Coronary artery (tissue), 2 donors: ENCODE data around the gene RPL19.

Experiments used
- DNase-seq: peaks from one replicate; pipeline ENCODE4 v3.0.0-alpha.2; 2017; ENCODE audit warnings: low spot score
- H3K27ac ChIP-seq, 2 donors: fragments of 200-600 bp; sonication (generic); one replicate each; pipeline ENCODE4 v1.5.1; 2016 to 2019
- H3K4me3 ChIP-seq: fragments of 200-600 bp; sonication (generic); 2 replicates; pipeline ENCODE4 v1.5.1; 2016; ENCODE audit warnings: mild to moderate bottlenecking, moderate library complexity
- TF ChIP-seq, protein P1 (sequence below): fragments of 200-600 bp; sonication (generic); IDR thresholded peaks from one replicate; pipeline ENCODE4 v1.5.1; 2019; ENCODE audit warnings: antibody characterized with exemption

RPL19 gene

GRCh38 chr17:39208136-39208535 is 8.1 kb downstream of the RPL19 start:
- TF ChIP-seq, protein P1, sequence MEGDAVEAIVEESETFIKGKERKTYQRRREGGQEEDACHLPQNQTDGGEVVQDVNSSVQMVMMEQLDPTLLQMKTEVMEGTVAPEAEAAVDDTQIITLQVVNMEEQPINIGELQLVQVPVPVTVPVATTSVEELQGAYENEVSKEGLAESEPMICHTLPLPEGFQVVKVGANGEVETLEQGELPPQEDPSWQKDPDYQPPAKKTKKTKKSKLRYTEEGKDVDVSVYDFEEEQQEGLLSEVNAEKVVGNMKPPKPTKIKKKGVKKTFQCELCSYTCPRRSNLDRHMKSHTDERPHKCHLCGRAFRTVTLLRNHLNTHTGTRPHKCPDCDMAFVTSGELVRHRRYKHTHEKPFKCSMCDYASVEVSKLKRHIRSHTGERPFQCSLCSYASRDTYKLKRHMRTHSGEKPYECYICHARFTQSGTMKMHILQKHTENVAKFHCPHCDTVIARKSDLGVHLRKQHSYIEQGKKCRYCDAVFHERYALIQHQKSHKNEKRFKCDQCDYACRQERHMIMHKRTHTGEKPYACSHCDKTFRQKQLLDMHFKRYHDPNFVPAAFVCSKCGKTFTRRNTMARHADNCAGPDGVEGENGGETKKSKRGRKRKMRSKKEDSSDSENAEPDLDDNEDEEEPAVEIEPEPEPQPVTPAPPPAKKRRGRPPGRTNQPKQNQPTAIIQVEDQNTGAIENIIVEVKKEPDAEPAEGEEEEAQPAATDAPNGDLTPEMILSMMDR, result no peak
- DNase-seq, result no peak
- Histone ChIP-seq H3K4me3 (no peak overlapping the region), H3K27ac (peak overlapping the region in 1 of 2 donors; percentile 68)

- peak overlapping the region in 1 of 2 donors; percentile 68 for H3K27ac ChIP-seq
- no peak for DNase-seq
- H3K4me3 ChIP-seq, result peak overlapping the region; percentile 71
- TF ChIP-seq, protein P1, result no peak
Measured at GRCh38 chr17:39208893-39209292, 8.8 kb downstream of the RPL19 start.

DNA sequence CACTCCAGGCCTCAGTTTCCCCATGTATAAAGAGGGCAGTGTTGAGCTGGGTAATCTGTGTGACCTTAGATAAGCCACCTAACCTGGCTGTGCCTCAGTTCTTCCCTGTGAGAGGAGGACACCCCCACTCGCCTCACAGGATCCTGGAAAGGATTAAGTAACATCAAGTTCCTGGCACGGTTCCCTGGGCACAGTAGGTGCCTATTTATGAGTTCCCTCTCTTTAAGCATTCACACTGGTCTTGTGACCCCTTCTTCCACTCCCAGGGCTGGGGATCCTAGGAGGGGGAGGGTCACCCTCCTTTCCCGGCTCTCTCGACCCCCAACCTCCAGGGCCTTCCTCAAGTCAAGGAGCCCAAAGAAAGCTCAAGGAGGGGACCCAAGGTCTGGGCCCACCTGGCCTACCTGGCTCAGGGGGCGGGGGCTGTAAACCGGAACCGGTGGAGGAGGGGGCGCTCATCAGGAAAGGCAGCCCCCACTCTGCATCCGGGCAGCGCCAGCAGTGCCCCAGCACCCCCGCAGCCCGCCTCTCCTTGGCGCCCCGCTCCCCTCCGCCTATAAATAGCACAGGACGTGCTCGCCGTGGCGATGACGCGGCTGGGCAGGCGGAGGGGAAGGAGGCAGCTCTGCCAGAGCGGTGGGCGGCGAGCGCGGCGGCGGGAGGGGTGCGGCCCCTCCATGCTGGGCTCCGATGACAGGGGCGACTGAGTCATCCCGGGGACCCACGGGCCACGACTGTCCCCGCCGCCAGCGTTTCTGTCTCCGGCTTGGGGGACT is 9.4 kb downstream of the RPL19 start:
- H3K4me3 ChIP-seq, result peak overlapping the region; percentile 71
- no peak for DNase-seq
- H3K27ac ChIP-seq, result peak overlapping the region; percentile 15 to 68
- TF ChIP-seq, protein P1, result no peak

DNA sequence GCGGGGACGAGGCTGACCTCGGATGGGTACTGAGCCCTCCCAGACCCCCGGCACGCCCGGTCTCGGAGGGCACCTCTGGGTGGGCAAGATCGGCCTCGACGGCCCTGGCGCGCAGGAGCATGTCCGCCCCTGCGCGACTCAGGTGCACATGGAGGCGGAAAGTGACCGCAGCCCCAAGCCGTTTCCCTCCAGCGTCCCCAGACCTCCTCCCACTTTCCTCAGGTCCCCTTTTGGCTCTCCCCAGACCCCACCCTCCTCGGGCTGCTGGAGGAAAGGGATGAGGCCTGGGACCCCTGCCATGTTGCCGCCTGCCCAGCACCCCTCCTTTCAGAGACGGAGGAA is 10.0 kb downstream of the RPL19 start:
- TF ChIP-seq, protein P1, result no peak

DNA sequence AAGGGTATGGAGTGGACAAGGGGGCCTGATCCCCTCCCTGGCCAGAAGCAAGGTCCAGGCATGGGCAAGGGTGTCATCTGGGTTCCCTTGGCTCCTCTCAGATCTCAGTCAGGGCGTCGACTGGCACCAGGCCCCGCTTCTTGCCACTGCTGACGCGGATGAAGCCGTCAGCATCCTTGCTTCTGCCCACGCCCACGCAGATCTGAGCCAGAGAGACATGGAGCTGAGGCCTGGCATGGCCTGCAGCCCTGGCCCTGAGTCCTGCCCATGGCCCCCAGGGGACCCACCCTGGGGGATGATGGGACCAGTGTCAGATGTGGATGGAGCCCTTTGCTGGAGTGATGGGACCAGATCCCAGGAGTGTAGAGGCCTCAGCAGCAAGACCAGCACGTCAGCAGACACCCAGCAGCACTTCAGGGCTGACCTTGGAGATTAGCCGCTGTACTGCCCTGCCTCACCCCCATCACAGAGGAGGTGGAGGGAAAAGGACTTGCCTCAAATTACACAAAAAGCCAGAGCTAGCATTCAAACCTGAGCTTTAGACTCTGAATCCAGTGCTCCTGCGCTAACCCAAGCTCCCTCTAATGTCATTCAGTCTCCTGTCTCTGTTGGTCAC is 12.2 kb downstream of the RPL19 start:
- H3K27ac ChIP-seq, result peak overlapping the region; percentile 38 to 56

More for the DNA sequence above, 10.0 kb downstream of the RPL19 start:
- no peak for DNase-seq
- Histone ChIP-seq H3K4me3 (peak overlapping the region; percentile 71), H3K27ac (peak overlapping the region; percentile 15 to 68)

GRCh38 chr17:39212841-39213480 is 12.9 kb downstream of the RPL19 start:
- no peak overlapping the region for H3K4me3 ChIP-seq
- TF ChIP-seq, protein P1, result no peak
- H3K27ac ChIP-seq, result peak overlapping the region in 1 of 2 donors; percentile 56
- DNase-seq, result no peak

More for the DNA sequence above, 12.2 kb downstream of the RPL19 start:
- DNase-seq, result no peak
- H3K4me3 ChIP-seq, result no peak overlapping the region
- TF ChIP-seq, protein P1, result no peak
